Transverse colon (tissue), 4 donors: ENCODE data around the gene SP7. TPM values are rescaled to one million over a fixed set of nuclear protein-coding genes. Genes with fewer than 3 reads are reported as not detected.

Source experiments
- DNase-seq: peaks from one replicate; pipeline ENCODE4 v3.0.0-alpha.2; 2019
- H3K27ac ChIP-seq, 4 donors: fragments of 200-600 bp; sonication (generic); 2 replicates each; pipeline ENCODE4 v1.5.1; 2016 to 2018; ENCODE audit warnings: inconsistent platforms in 4 of 4
- H3K27me3 ChIP-seq: fragments of 200-600 bp; sonication (generic); 2 replicates; pipeline ENCODE4 v1.5.1; 2017; ENCODE audit warnings: inconsistent platforms
- H3K36me3 ChIP-seq, 4 donors: fragments of 200-600 bp; sonication (generic); 2 replicates each; pipeline ENCODE4 v1.5.1; 2017 to 2019; ENCODE audit warnings: inconsistent platforms in 4 of 4
- H3K4me1 ChIP-seq, 4 donors: fragments of 200-600 bp; sonication (generic); 2 replicates each; pipeline ENCODE4 v1.5.1; 2017 to 2020; ENCODE audit warnings: inconsistent platforms in 4 of 4
- H3K4me3 ChIP-seq, 4 donors: fragments of 200-600 bp; sonication (generic); 1 replicate in 1 of 4; 2 replicates in 3 of 4; pipeline versions ENCODE4 v1.5.1 to v1.6.1; 2017 to 2019; ENCODE audit warnings: inconsistent platforms in 4 of 4
- H3K9me3 ChIP-seq, 2 donors: fragments of 200-600 bp; sonication (generic); 2 replicates each; pipeline ENCODE4 v1.5.1; 2017 to 2019; ENCODE audit warnings: inconsistent platforms in 2 of 2
- CTCF ChIP-seq, 5 experiments: fragments of 200-600 bp in 3 of 5; fragments of 450-650 bp in 2 of 5; sonication (generic) in 3 of 5; IDR thresholded peaks; 1 replicate in 2 of 5; 2 replicates in 3 of 5; pipeline ENCODE4 v1.5.1; 2016 to 2017; ENCODE audit warnings: antibody characterized with exemption in 5 of 5, inconsistent platforms in 3 of 5, mild to moderate bottlenecking in 2 of 5, moderate library complexity in 1 of 5
- EP300 ChIP-seq: sonication (generic); formaldehyde crosslinking; IDR thresholded peaks from one replicate; pipeline ENCODE4 v1.6.1; 2017; ENCODE audit warnings: antibody characterized with exemption, low read depth
- POLR2A ChIP-seq: fragments of 450-650 bp; IDR thresholded peaks from one replicate; pipeline ENCODE4 v1.6.1; 2016; ENCODE audit warnings: antibody characterized with exemption, mild to moderate bottlenecking, moderate library complexity
- POLR2AphosphoS5 ChIP-seq, 3 donors: sonication (generic); formaldehyde crosslinking; IDR thresholded peaks; one replicate each; pipeline ENCODE4 v1.6.1; 2016; ENCODE audit warnings: antibody characterized with exemption in 3 of 3
- WGBS, 2 donors: methylation state at CpG; one replicate each; pipeline ENCODE4 v1.1.5; 2018; ENCODE audit warnings: low coverage in 1 of 2; 5-methylcytosine and 5-hydroxymethylcytosine counted together
- in situ Hi-C, 4 donors: fragments of 200-750 bp; cut with MboI; loops; one replicate each; pipeline versions ENCODE4 v1.15.0 to v1.15.1; 2017; ENCODE audit warnings: low sequenced_read_pairs in 3 of 4, low pct_ligation_motif_present in 1 of 4, low pct_unique_long_range_greater_than_20kb in 1 of 4
- intact Hi-C: fragments of 100-400 bp; cut with DNase I; formaldehyde crosslinking; loops from one replicate; pipeline ENCODE4 v1.15.1; 2023; ENCODE audit warnings: low total_unique reads
- total RNA-seq, 4 donors: library from RNA; depleted of rRNA; stranded (reverse); fragments of >200 nt; gene quantifications; one replicate each; pipeline ENCODE4 v1.1.0, GENCODE V29; 2016

SP7 gene
- total RNA-seq, 4 donors from 2014 or later, result not detected

GRCh38 chr12:53353257-53353655, 17.1 kb upstream of the SP7 start:
- WGBS, 2 donors, result 70% methylated on average over 5 of the region's 5 CpGs; no CpG with 5 or more reads in 1 of the 2 donors
- in situ Hi-C loops, result loop anchor here in 1 of 4 donors (5.0 kb wide), 1 partner anchor 69 kb away; the partner anchor contains the start of gene AMHR2
- Histone ChIP-seq H3K36me3 (no peaks in the 10 kb centered on the region), H3K27ac (peak overlapping the region; percentile 58 to 79 (median 68)), H3K9me3 (no peaks in the 10 kb centered on the region), H3K4me3 (no peak overlapping the region), H3K27me3 (no peaks in the 10 kb centered on the region), H3K4me1 (peaks cover 0 to 14% (median 10%) of the 10 kb centered on the region in 4 donors)
- DNase-seq, result no peak
- intact Hi-C loops, result no loop called here
- TF ChIP-seq EP300, result no peak
- no peak for TF ChIP-seq POLR2AphosphoS5 (IDR thresholded peaks at IDR 0.05)
- TF ChIP-seq POLR2A, result no peak
- no peak for TF ChIP-seq CTCF (IDR thresholded peaks at IDR 0.05)

- in situ Hi-C loops (loop anchor here in 1 of 4 donors (5.0 kb wide), 1 partner anchor 70 kb away; the partner anchor contains the start of gene AMHR2), intact Hi-C loops (no loop called here)
- 61 to 75% methylated on average over 16 to 21 of the region's 21 CpGs for WGBS, 2 donors
- H3K27me3 ChIP-seq, result no peaks in the 10 kb centered on the region
- H3K4me1 ChIP-seq, result peaks cover 0 to 14% (median 10%) of the 10 kb centered on the region in 4 donors
- H3K9me3 ChIP-seq, result no peaks in the 10 kb centered on the region
- H3K27ac ChIP-seq, result peak overlapping the region; percentile 58 to 79 (median 68)
- no peak overlapping the region for H3K4me3 ChIP-seq
- no peaks in the 10 kb centered on the region for H3K36me3 ChIP-seq
- peak; percentile 90 for DNase-seq
- TF ChIP-seq POLR2A (no peak), CTCF (IDR thresholded peaks at IDR 0.05) (peak; percentile 83 to 96 (median 89)), EP300 (no peak)
These were observed 16.4 kb upstream of the SP7 start for GRCh38 chr12:53352331-53353256.

GRCh38 chr12:53347905-53348304, 11.8 kb upstream of the SP7 start:
- WGBS, 2 donors, result 87 to 96% methylated on average over 3 to 4 of the region's 4 CpGs
- no peak overlapping the region for H3K4me3 ChIP-seq
- in situ Hi-C loops, result loop anchor here in 1 of 4 donors (10.0 kb wide), 1 partner anchor 157 kb away; the partner anchor contains the start of genes NPFF and TARBP2
- no peak for DNase-seq
- H3K4me1 ChIP-seq, result peaks cover 0 to 18% (median 10%) of the 10 kb centered on the region in 4 donors
- H3K27ac ChIP-seq, result no peak overlapping the region
- H3K36me3 ChIP-seq, result no peaks in the 10 kb centered on the region
- no peaks in the 10 kb centered on the region for H3K9me3 ChIP-seq
- intact Hi-C loops, result loop anchor here (10.0 kb wide), 1 partner anchor 157 kb away; the partner anchor contains the start of genes NPFF and TARBP2
- TF ChIP-seq EP300 (no peak), POLR2AphosphoS5 (IDR thresholded peaks at IDR 0.05) (no peak), CTCF (IDR thresholded peaks at IDR 0.05) (no peak), POLR2A (no peak)
- H3K27me3 ChIP-seq, result no peaks in the 10 kb centered on the region

GRCh38 chr12:53346491-53346890, 10.3 kb upstream of the SP7 start:
- intact Hi-C loops, result loop anchor here (10.0 kb wide), 1 partner anchor 158 kb away; the partner anchor contains the start of genes NPFF and TARBP2

More at GRCh38 chr12:53346491-53346890, 10.3 kb upstream of the SP7 start:
- H3K9me3 ChIP-seq, result no peaks in the 10 kb centered on the region
- no peaks in the 10 kb centered on the region for H3K36me3 ChIP-seq
- no peak overlapping the region for H3K27ac ChIP-seq
- DNase-seq, result no peak
- no peak overlapping the region for H3K4me3 ChIP-seq
- no peaks in the 10 kb centered on the region for H3K27me3 ChIP-seq
- TF ChIP-seq POLR2A (no peak), POLR2AphosphoS5 (IDR thresholded peaks at IDR 0.05) (no peak), CTCF (IDR thresholded peaks at IDR 0.05) (no peak)
- H3K4me1 ChIP-seq, result peaks cover 0 to 13% (median 5%) of the 10 kb centered on the region in 4 donors
- WGBS, 2 donors, result 80% methylated on average over 1 of the region's 1 CpG; no CpG with 5 or more reads in 1 of the 2 donors
- in situ Hi-C loops, result loop anchor here in 1 of 4 donors (10.0 kb wide), 1 partner anchor 158 kb away; the partner anchor contains the start of genes NPFF and TARBP2
